ENCODE results near the gene NRG3.

DNA sequence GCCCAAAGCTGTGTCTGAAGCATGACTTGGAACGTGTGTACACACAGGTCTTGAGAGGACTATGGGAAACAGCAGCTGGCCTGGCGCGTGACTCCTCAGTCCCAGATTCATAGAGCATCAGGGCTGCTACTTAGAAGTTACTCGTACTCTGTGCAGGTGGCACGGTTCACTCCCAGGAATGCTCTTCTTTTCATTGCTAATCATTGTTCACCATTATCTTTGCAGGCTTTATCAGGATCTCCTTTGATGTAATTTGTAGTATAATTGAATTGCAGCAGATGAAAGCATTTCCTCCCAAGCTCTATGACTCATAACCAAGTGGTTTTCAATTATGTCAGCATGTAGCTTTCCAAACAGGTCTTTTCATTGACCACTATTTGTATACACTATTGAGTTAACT lies 938.9 kb downstream of the NRG3 start:
- TF ChIP-seq, protein P1, sequence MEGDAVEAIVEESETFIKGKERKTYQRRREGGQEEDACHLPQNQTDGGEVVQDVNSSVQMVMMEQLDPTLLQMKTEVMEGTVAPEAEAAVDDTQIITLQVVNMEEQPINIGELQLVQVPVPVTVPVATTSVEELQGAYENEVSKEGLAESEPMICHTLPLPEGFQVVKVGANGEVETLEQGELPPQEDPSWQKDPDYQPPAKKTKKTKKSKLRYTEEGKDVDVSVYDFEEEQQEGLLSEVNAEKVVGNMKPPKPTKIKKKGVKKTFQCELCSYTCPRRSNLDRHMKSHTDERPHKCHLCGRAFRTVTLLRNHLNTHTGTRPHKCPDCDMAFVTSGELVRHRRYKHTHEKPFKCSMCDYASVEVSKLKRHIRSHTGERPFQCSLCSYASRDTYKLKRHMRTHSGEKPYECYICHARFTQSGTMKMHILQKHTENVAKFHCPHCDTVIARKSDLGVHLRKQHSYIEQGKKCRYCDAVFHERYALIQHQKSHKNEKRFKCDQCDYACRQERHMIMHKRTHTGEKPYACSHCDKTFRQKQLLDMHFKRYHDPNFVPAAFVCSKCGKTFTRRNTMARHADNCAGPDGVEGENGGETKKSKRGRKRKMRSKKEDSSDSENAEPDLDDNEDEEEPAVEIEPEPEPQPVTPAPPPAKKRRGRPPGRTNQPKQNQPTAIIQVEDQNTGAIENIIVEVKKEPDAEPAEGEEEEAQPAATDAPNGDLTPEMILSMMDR (IDR thresholded peaks at IDR 0.05) = no peak
- TF ChIP-seq POLR2AphosphoS5 (IDR thresholded peaks at IDR 0.05; ENCODE audit: low read depth, low read length) (no peak), TCF7L2 (IDR thresholded peaks at IDR 0.05; ENCODE audit: low read depth, low read length) (no peak)
- TF ChIP-seq, protein P2, sequence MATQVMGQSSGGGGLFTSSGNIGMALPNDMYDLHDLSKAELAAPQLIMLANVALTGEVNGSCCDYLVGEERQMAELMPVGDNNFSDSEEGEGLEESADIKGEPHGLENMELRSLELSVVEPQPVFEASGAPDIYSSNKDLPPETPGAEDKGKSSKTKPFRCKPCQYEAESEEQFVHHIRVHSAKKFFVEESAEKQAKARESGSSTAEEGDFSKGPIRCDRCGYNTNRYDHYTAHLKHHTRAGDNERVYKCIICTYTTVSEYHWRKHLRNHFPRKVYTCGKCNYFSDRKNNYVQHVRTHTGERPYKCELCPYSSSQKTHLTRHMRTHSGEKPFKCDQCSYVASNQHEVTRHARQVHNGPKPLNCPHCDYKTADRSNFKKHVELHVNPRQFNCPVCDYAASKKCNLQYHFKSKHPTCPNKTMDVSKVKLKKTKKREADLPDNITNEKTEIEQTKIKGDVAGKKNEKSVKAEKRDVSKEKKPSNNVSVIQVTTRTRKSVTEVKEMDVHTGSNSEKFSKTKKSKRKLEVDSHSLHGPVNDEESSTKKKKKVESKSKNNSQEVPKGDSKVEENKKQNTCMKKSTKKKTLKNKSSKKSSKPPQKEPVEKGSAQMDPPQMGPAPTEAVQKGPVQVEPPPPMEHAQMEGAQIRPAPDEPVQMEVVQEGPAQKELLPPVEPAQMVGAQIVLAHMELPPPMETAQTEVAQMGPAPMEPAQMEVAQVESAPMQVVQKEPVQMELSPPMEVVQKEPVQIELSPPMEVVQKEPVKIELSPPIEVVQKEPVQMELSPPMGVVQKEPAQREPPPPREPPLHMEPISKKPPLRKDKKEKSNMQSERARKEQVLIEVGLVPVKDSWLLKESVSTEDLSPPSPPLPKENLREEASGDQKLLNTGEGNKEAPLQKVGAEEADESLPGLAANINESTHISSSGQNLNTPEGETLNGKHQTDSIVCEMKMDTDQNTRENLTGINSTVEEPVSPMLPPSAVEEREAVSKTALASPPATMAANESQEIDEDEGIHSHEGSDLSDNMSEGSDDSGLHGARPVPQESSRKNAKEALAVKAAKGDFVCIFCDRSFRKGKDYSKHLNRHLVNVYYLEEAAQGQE (IDR thresholded peaks at IDR 0.05; ENCODE audit: insufficient read depth in 1 of 2, low read depth in 2 of 2, low read length in 1 of 2) = no peak

All from Panc1 (cell line).